ENCODE data around the gene OSER1. TPM values are rescaled to one million over a fixed set of nuclear protein-coding genes. Genes with fewer than 3 reads are reported as not detected.

The OSER1 gene
- total and polyA plus RNA-seq, 2 experiments from 2014 or later: 34.7 to 49.4 TPM

- H3K9me3 ChIP-seq (ENCODE audit: low read depth): no peaks in the 10 kb centered on the region
- no peaks in the 10 kb centered on the region for H4K20me1 ChIP-seq (ENCODE audit: insufficient read depth, poor library complexity, severe bottlenecking)
- H3K4me1 ChIP-seq (ENCODE audit: insufficient read depth): peaks cover 18% of the 10 kb centered on the region
- WGBS (ENCODE audit: low lambda C conversion rate, missing lambda C conversion rate): 61% methylated on average over 14 of the region's 14 CpGs
- no peaks in the 10 kb centered on the region for H3K9me2 ChIP-seq (replicated peaks; ENCODE audit: insufficient read depth)
- H3K79me2 ChIP-seq: no peaks in the 10 kb centered on the region
- peak overlapping the region; percentile 38 for H3K27ac ChIP-seq
- no peaks in the 10 kb centered on the region for H3K36me3 ChIP-seq (replicated peaks; ENCODE audit: insufficient read depth, low read depth)
- TF ChIP-seq CTCF (IDR thresholded peaks at IDR 0.05; ENCODE audit: poor library complexity) (no peak), EZH2 (IDR thresholded peaks at IDR 0.05; ENCODE audit: borderline replicate concordance) (no peak), EZH2phosphoT487 (IDR thresholded peaks at IDR 0.05; ENCODE audit: low read depth, severe bottlenecking, unreplicated experiment) (no peak)
- peak overlapping the region; percentile 22 for H2AFZ ChIP-seq
- H3K4me2 ChIP-seq: peak overlapping the region; percentile 47
- no peak overlapping the region for H3K4me3 ChIP-seq
- H3K27me3 ChIP-seq: no peaks in the 10 kb centered on the region
- DNase-seq (ENCODE audit: low spot score): peak; percentile 32
These were observed 33.6 kb downstream of the OSER1 start for GRCh38 chr20:44176833-44177534.

- no peaks in the 10 kb centered on the region for H3K9me3 ChIP-seq (ENCODE audit: low read depth)
- no peaks in the 10 kb centered on the region for H3K27me3 ChIP-seq
- peaks cover 7% of the 10 kb centered on the region for H3K4me1 ChIP-seq (ENCODE audit: insufficient read depth)
- no peak overlapping the region for H3K4me3 ChIP-seq
- H3K36me3 ChIP-seq (replicated peaks; ENCODE audit: insufficient read depth, low read depth): no peaks in the 10 kb centered on the region
- H3K27ac ChIP-seq: no peak overlapping the region
- no peak overlapping the region for H2AFZ ChIP-seq
- no peak overlapping the region for H3K4me2 ChIP-seq
- DNase-seq (ENCODE audit: low spot score): no peak
- H4K20me1 ChIP-seq (ENCODE audit: insufficient read depth, poor library complexity, severe bottlenecking): no peaks in the 10 kb centered on the region
- no peaks in the 10 kb centered on the region for H3K9me2 ChIP-seq (replicated peaks; ENCODE audit: insufficient read depth)
- WGBS (ENCODE audit: low lambda C conversion rate, missing lambda C conversion rate): 93% methylated on average over 13 of the region's 13 CpGs
- TF ChIP-seq CTCF (IDR thresholded peaks at IDR 0.05; ENCODE audit: poor library complexity) (no peak), EZH2phosphoT487 (IDR thresholded peaks at IDR 0.05; ENCODE audit: low read depth, severe bottlenecking, unreplicated experiment) (no peak), EZH2 (IDR thresholded peaks at IDR 0.05; ENCODE audit: borderline replicate concordance) (no peak)
- no peaks in the 10 kb centered on the region for H3K79me2 ChIP-seq
These were observed 35.4 kb downstream of the OSER1 start for GRCh38 chr20:44174996-44175765.

GRCh38 chr20:44173846-44174245, 36.7 kb downstream of the OSER1 start:
- Histone ChIP-seq H3K27ac (no peak overlapping the region), H3K79me2 (no peaks in the 10 kb centered on the region), H3K4me3 (no peak overlapping the region), H3K36me3 (replicated peaks; ENCODE audit: insufficient read depth, low read depth) (no peaks in the 10 kb centered on the region), H3K4me1 (ENCODE audit: insufficient read depth) (peaks cover 7% of the 10 kb centered on the region), H4K20me1 (ENCODE audit: insufficient read depth, poor library complexity, severe bottlenecking) (no peaks in the 10 kb centered on the region), H3K9me3 (ENCODE audit: low read depth) (no peaks in the 10 kb centered on the region), H3K4me2 (no peak overlapping the region), H2AFZ (no peak overlapping the region), H3K27me3 (no peaks in the 10 kb centered on the region), H3K9me2 (replicated peaks; ENCODE audit: insufficient read depth) (no peaks in the 10 kb centered on the region)
- TF ChIP-seq EZH2phosphoT487 (IDR thresholded peaks at IDR 0.05; ENCODE audit: low read depth, severe bottlenecking, unreplicated experiment) (no peak), CTCF (IDR thresholded peaks at IDR 0.05; ENCODE audit: poor library complexity) (no peak), EZH2 (IDR thresholded peaks at IDR 0.05; ENCODE audit: borderline replicate concordance) (no peak)
- DNase-seq (ENCODE audit: low spot score): no peak
- WGBS (ENCODE audit: low lambda C conversion rate, missing lambda C conversion rate): 81% methylated on average over 8 of the region's 8 CpGs
